ENCODE data around the gene IAH1.

Gene IAH1

GRCh38 chr2:9484533-9484932 lies 10.2 kb downstream of the IAH1 start (continued):
- TF ChIP-seq PATZ1 (CRISPR knock-in tag; IDR thresholded peaks at IDR 0.05; ENCODE audit: borderline replicate concordance) (no peak), RARB (CRISPR knock-in tag; IDR thresholded peaks at IDR 0.05) (no peak), ZFP30 (CRISPR knock-in tag; IDR thresholded peaks at IDR 0.05) (no peak), POU6F1 (CRISPR knock-in tag; IDR thresholded peaks at IDR 0.05; ENCODE audit: borderline replicate concordance, low read depth) (no peak), ARNTL (CRISPR knock-in tag; IDR thresholded peaks at IDR 0.05; ENCODE audit: borderline replicate concordance, low read depth) (no peak)

- no peak; the same call in 2 of the 3 replicates for ATAC-seq
Observed at GRCh38 chr2:9488583-9489547, 14.5 kb downstream of the IAH1 start.

GRCh38 chr2:9490789-9491188 lies 16.4 kb downstream of the IAH1 start:
- TF ChIP-seq PPARA (CRISPR knock-in tag; IDR thresholded peaks at IDR 0.05; ENCODE audit: borderline replicate concordance) (no peak), OSR1 (CRISPR knock-in tag; IDR thresholded peaks at IDR 0.05) (no peak), ZNF565 (CRISPR knock-in tag; conservative IDR thresholded peaks at IDR 0.05; ENCODE audit: low read depth) (no peak), ZFP30 (CRISPR knock-in tag; IDR thresholded peaks at IDR 0.05) (no peak), POU6F1 (CRISPR knock-in tag; IDR thresholded peaks at IDR 0.05; ENCODE audit: borderline replicate concordance, low read depth) (no peak), CSRNP3 (CRISPR knock-in tag; IDR thresholded peaks at IDR 0.05) (no peak), ZC3H10 (CRISPR knock-in tag; IDR thresholded peaks at IDR 0.05) (no peak), PATZ1 (CRISPR knock-in tag; IDR thresholded peaks at IDR 0.05; ENCODE audit: borderline replicate concordance) (no peak), ZNF8 (CRISPR knock-in tag; IDR thresholded peaks at IDR 0.05) (no peak), ZFP3 (CRISPR knock-in tag; IDR thresholded peaks at IDR 0.05) (no peak), CREB5 (CRISPR knock-in tag; IDR thresholded peaks at IDR 0.05; ENCODE audit: low read depth) (no peak), SNAI2 (CRISPR knock-in tag; IDR thresholded peaks at IDR 0.05) (no peak), ISL1 (CRISPR knock-in tag; IDR thresholded peaks at IDR 0.05) (no peak), TSHZ2 (CRISPR knock-in tag; IDR thresholded peaks at IDR 0.05) (no peak), ARNTL (CRISPR knock-in tag; IDR thresholded peaks at IDR 0.05; ENCODE audit: borderline replicate concordance, low read depth) (no peak)
- no peak for ATAC-seq

More at GRCh38 chr2:9488583-9489547, 14.5 kb downstream of the IAH1 start:
- no peak for TF ChIP-seq POU6F1 (CRISPR knock-in tag; IDR thresholded peaks at IDR 0.05; ENCODE audit: borderline replicate concordance, low read depth)
- TF ChIP-seq ISL1 (CRISPR knock-in tag; IDR thresholded peaks at IDR 0.05): no peak

Data from SK-N-SH treated with all-trans-retinoic acid at 6 μM for 48 hours (cell line).